CMK (cell line): ENCODE data around the gene SPANXN5.
"Not testable (repeated sequence)": the region's sequence is repeated elsewhere in the genome, so short reads cannot be mapped to it uniquely, and the experiment has no call there.

Experiments used
- DNase-seq: peaks from one replicate; pipeline ENCODE4 v3.0.0-alpha.2; 2010; ENCODE audit warnings: low read depth

The SPANXN5 gene, protein sequence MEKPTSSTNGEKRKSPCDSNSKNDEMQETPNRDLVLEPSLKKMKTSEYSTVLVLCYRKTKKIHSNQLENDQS

DNA sequence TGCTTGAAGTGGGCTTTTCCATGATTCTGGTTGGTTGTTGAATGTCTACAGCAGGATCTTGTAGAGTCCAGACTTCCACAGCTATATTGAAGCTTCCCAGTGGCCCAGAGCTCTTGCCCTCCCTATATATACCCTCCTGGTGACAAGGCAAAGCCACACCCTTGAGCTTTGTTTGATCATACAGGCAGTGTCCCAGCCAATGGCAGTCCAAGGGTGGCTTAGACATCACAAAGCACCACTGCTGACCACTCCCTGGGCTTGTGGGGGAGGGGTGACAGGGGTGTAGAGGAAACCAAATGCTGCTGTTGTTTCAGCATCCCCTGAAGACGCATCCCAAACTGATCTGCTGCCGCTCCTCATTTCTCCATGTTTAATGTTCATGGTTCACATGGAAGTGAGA, at the start of gene SPANXN5:
Gene SPANXN5 (minus strand): TSS at position 101 of the 400 bp plus-strand sequence. CDS start 79 bp downstream, at position 22.
- DNase-seq = not testable (repeated sequence)

DNA sequence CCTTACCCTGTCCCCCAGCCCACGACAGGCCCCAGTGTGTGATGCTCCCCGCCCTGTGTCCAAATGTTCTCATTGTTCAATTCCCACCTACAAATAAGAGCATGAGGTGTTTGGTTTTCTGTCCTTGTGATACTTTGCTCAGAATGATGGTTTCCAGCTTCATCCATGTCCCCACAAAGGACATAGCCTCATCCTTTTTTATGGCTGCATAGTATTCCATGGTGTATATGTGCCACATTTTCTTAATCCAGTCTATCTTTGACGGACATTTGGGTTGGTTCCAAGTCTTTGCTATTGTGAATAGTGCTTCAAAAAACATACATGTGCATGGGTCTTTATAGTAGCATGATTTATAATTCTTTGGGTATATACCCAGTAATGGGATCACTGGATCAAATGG, 46.4 kb upstream of the SPANXN5 start:
- DNase-seq = not testable (repeated sequence)

- DNase-seq = no peak
These were observed 41.9 kb upstream of the SPANXN5 start for GRCh38 chrX:52839137-52839536.

DNA sequence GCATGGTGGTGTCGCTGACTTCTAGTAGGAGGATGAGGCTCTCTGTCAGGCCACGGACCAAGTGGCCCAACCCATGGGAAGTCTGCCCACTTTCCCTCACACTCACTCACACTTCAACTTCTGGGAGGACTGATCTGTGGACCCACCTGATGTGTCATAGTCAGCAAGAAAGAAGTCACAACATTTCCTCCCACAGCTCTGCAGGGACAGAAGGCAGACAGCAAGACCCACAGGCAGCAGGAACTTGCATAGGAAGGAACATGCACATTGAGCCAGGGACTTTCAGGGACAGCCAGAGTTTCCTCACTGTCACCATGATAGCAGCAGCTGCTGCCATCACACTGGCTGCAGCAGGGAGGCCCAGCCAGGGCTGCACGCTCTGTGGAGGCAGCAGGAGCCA, 33.3 kb upstream of the SPANXN5 start:
- DNase-seq = no peak

DNA sequence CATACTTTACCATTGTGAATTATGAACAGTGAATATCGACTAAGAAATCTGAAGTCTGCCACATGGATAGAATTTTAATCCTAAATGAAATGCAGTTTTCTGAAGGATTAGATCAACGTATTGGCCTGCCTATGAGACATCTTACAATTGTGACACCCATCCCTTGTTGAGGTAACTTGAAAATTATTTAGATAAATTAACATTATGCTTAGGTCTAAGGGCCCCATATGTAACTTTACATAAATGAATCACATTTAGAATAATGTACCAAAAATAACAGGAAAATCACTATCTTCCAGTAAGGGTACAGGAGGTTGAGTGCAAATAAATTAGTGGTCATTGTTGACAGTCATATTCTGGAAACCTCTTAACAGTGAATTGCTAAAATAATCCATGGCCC, 27.4 kb upstream of the SPANXN5 start:
- DNase-seq = no peak

DNA sequence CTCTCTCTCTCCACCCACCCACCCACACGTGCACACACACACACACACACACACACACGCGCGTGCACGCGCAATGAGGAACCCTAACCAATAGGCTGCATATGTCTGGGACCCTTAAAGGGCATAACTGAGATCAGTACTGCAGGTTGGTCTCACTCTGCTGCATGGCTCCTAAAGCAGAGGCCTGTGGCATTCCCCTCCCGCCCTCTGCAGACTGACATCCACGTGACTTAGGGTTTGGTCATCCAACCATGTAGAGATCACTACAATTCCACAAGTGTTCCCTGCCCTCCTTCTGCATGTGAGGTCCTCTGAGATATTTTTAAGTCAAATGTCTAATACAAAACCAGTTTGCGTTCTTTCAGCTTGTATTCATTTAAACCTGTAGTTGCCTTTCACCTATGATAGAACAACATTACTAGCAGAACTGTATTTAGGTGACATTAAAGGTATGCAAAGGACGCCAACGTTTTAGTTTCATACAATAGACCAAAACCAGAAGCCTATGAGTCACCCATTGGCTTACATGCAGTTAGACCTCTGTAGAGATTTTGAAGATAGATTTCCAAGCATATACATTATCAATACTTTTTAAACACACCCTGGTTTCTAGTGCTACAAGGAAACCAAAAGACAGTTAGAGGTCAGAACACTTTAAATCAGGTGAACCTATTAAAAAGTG, 24.0 kb upstream of the SPANXN5 start:
- DNase-seq = no peak

- DNase-seq = no peak
These were observed 22.6 kb upstream of the SPANXN5 start for GRCh38 chrX:52819788-52820187.

DNA sequence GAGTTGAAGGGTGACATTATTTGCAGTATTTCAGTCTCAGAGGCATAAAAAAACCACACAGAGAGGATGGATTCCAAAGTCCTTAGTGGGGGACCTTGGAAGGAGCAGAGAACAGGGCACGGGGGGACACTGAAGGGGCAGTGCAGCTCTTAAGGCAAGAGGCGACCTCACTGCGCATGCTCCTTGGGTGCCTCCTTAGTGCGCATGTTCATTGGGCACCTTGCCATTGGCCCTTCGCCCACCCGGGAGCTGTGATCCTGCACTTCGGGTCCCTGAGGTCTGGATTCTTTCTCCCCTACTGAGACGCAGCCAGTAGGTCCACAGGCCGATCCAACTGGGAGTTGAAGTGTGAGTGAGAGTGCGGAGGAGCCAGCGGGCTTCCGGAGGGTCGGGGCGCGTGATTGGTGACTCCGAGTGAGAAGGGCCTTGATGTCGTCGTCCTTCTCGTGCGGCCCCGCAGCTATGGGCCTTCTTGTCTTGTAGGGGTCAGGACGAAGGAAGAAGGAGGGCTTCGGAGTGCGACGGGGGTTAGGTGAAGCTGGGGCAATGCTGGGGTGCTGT, 13.9 kb upstream of the SPANXN5 start, which contains the start of gene XAGE5:
Gene XAGE5 (plus strand): TSS at position 223 of the 561 bp plus-strand sequence. CDS start 1,280 bp downstream, outside the sequence.
- no peak for DNase-seq

- not testable (repeated sequence) for DNase-seq
These were observed 7.6 kb upstream of the SPANXN5 start for GRCh38 chrX:52804876-52805275.

DNA sequence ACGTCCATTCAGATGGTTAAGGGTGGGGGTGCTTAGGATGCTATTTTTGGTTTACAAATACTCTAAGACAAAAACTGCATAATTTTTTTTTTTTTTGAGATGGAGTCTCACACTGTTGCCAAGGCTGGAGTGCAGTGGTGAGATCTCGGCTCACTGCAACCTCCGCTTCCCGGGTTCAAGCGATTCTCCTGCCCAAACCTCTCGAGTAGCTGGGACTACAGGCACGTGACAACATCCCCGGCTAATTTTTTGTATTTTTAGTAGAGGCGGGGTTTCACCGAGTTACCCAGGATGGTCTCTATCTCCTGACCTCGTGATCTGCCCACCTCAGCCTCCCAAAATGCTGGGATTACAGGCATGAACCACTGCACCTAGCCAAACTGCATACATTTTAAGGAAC, 23.7 kb downstream of the SPANXN5 start:
- DNase-seq = not testable (repeated sequence)

- not testable (repeated sequence) for DNase-seq
These were observed 31.2 kb downstream of the SPANXN5 start for GRCh38 chrX:52765983-52766382.

DNA sequence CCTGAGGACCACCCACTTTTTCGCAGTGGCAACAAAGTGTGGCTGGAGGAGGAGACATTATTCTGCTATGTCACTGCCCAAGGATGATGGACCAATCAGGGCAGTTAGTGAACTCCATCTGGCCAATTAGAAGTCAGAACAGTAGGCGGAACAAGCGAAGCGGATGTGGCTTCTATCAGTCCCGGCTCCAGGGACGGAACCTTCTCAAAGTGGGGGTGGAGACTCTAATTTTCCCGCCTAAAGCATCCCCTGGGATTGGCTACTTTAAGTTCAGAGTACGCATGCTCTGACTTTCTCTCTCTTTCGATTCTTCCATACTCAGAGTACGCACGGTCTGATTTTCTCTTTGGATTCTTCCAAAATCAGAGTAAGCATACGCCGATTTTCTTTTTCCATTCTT, 46.3 kb downstream of the SPANXN5 start, which contains the start of gene SSX2B:
Gene SSX2B (plus strand): TSS at position 301 of the 400 bp plus-strand sequence. CDS start 1,429 bp downstream, outside the sequence.
- not testable (repeated sequence) for DNase-seq
